GM18519 (cell line): ENCODE measurements around the gene KATNAL1.

Experiments
- ATAC-seq: cut with Tn5 transposase; IDR thresholded peaks from one replicate; pipeline ENCODE4 v1.9.1; 2021; ENCODE audit warnings: mild to moderate bottlenecking, moderate library complexity; ENCODE audit not compliant: unreplicated experiment, low FRiP score

Gene KATNAL1

GRCh38 chr13:30172593-30173302 is 134.6 kb downstream of the KATNAL1 start:
- no peak for ATAC-seq

- no peak for ATAC-seq
Measured at GRCh38 chr13:30170569-30170968, 136.8 kb downstream of the KATNAL1 start.

- ATAC-seq = no peak
Measured at GRCh38 chr13:30169442-30169841, 137.9 kb downstream of the KATNAL1 start.

- ATAC-seq = no peak
Measured at GRCh38 chr13:30165796-30166195, 141.6 kb downstream of the KATNAL1 start.

GRCh38 chr13:30165071-30165470 is 142.3 kb downstream of the KATNAL1 start:
- no peak for ATAC-seq

- no peak for ATAC-seq
Measured at GRCh38 chr13:30164146-30164545, 143.2 kb downstream of the KATNAL1 start.

- ATAC-seq = no peak
Measured at GRCh38 chr13:30163441-30163840, 143.9 kb downstream of the KATNAL1 start.

GRCh38 chr13:30159446-30159839 is 147.9 kb downstream of the KATNAL1 start:
- no peak for ATAC-seq

GRCh38 chr13:30158774-30159445 is 148.4 kb downstream of the KATNAL1 start:
- ATAC-seq = no peak

GRCh38 chr13:30157616-30157993 is 149.7 kb downstream of the KATNAL1 start:
- no peak for ATAC-seq

- ATAC-seq = no peak
Measured at GRCh38 chr13:30156826-30157615, 150.3 kb downstream of the KATNAL1 start.

- no peak for ATAC-seq
Measured at GRCh38 chr13:30156270-30156669, 151.1 kb downstream of the KATNAL1 start.

GRCh38 chr13:30154931-30155330 is 152.4 kb downstream of the KATNAL1 start:
- ATAC-seq = no peak

- no peak for ATAC-seq
Measured at GRCh38 chr13:30154531-30154930, 152.8 kb downstream of the KATNAL1 start.

- no peak for ATAC-seq
Measured at GRCh38 chr13:30153545-30154426, 153.6 kb downstream of the KATNAL1 start.
